OCI-LY1 (cell line): ENCODE results near the gene POLD2.

Experiments
- EZH2 ChIP-seq: fragments of 200-600 bp; sonication (generic), shearing (Covaris generic); IDR thresholded peaks from 2 replicates; pipeline ENCODE4 v1.8.0; 2017; ENCODE audit warnings: borderline replicate concordance, mixed run types, mild to moderate bottlenecking, antibody characterized with exemption, low read length, moderate library complexity, mixed read lengths
- TF ChIP-seq, protein P1 (sequence below): fragments of 200-600 bp; sonication (generic), shearing (Covaris generic); IDR thresholded peaks from 2 replicates; pipeline ENCODE4 v1.5.1; 2017; ENCODE audit warnings: mild to moderate bottlenecking, antibody characterized with exemption, low read length, moderate library complexity, mixed read lengths

- TF ChIP-seq, protein P1, sequence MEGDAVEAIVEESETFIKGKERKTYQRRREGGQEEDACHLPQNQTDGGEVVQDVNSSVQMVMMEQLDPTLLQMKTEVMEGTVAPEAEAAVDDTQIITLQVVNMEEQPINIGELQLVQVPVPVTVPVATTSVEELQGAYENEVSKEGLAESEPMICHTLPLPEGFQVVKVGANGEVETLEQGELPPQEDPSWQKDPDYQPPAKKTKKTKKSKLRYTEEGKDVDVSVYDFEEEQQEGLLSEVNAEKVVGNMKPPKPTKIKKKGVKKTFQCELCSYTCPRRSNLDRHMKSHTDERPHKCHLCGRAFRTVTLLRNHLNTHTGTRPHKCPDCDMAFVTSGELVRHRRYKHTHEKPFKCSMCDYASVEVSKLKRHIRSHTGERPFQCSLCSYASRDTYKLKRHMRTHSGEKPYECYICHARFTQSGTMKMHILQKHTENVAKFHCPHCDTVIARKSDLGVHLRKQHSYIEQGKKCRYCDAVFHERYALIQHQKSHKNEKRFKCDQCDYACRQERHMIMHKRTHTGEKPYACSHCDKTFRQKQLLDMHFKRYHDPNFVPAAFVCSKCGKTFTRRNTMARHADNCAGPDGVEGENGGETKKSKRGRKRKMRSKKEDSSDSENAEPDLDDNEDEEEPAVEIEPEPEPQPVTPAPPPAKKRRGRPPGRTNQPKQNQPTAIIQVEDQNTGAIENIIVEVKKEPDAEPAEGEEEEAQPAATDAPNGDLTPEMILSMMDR = peak; percentile 89
- TF ChIP-seq EZH2 = no peak
Measured at GRCh38 chr7:44072364-44073231, 50.8 kb downstream of the POLD2 start.
